Measurements from ENCODE around the gene ACTR3C. TPM values are rescaled to one million over a fixed set of nuclear protein-coding genes. Genes with fewer than 3 reads are reported as not detected.
A peak's percentile ranks its signal among the peaks of the same experiment; 100 is the strongest.
"Not testable (repeated sequence)": the region's sequence is repeated elsewhere in the genome, so short reads cannot be mapped to it uniquely, and the experiment has no call there.

ACTR3C gene
- total and polyA plus RNA-seq, 5 donors = 4.2 to 7.4 (median 5.4) TPM

DNA sequence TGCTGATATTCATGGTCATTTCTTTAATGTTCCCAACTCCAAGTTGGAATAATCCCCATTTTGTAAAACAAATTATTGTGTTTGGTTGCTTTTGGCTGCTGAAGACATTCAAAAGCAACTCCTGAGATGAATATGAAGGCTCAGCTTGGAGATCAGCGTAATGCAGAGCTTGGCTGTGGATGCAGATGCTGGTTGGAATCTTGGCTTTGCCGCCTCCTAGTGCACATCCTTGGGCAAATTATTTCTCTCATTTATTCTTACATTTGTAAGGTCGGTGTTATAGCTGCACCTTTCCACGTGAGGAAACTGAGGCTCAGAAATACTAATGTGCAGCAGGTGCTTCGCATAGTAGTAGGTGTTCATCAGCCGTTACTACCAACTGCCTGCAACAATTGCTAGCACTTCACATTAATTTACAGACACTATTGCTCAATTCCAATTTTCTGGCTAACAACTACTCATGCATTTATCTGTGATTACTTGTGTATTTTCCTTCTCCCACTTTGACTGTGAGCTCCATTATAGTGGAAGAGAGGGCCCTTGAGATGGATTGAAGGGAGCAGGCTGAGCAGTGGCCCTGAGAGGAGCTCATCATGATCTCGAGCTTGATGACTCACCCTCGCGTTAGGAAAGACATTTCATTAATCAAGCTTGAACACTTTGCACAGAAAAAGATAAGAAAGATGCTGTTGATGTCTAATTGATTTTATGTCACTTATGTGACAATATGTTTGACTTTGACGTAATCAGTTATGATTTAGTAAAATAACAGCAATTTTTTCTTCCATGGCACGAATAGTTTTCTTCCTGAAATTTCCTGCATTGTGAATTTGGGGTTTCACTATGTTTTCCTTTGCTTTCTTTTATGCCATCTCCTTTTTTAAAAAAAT is 101.0 kb downstream of the ACTR3C start:
- H3K4me3 ChIP-seq (ENCODE audit: low read length); H3K9me3 ChIP-seq (ENCODE audit: control insufficient read depth, low read length); H3K4me1 ChIP-seq (ENCODE audit: control insufficient read depth, insufficient read depth, low read length); H3K27ac ChIP-seq (ENCODE audit: low read length); H3K27me3 ChIP-seq (ENCODE audit: control insufficient read depth, insufficient read depth); DNase-seq; ATAC-seq; intact Hi-C loops (cut with DNase I): not testable (repeated sequence)
- 64% methylated on average over 11 of the region's 11 CpGs for WGBS

DNA sequence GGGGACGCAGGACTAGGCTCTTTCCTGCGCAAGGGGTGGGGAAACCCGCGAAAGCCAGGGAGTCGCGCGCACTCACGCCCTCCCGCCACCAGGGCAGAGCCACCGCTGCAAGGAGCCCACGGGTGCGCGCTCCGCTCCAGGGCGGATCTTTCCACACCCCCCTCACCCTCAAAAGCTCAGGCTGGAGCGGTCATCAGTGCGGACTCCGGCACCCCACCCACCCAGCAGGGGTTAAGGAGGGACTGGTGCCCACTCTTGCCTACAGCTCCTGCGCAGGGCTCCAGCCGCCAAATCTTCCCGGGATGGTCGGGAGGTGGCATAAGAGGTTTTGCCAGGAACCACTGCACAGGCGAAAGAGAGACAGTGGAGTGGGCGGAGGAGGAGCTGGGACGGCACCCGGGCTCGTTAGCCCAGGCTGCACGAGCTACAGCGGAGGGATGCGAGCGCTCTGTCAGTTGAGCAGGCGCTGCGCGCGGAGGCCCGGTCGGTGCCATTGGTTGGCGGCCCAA is 102.6 kb downstream of the ACTR3C start:
- H3K9me3 ChIP-seq (ENCODE audit: control insufficient read depth, low read length); intact Hi-C loops (cut with DNase I); H3K27ac ChIP-seq (ENCODE audit: low read length); H3K4me1 ChIP-seq (ENCODE audit: control insufficient read depth, insufficient read depth, low read length); H3K4me3 ChIP-seq (ENCODE audit: low read length); H3K27me3 ChIP-seq (ENCODE audit: control insufficient read depth, insufficient read depth): not testable (repeated sequence)
- peak; percentile 31 to 63 for ATAC-seq
- peak in 1 of 3 donors; percentile 53 for DNase-seq
- WGBS = 3% methylated on average over 38 of the region's 38 CpGs

DNA sequence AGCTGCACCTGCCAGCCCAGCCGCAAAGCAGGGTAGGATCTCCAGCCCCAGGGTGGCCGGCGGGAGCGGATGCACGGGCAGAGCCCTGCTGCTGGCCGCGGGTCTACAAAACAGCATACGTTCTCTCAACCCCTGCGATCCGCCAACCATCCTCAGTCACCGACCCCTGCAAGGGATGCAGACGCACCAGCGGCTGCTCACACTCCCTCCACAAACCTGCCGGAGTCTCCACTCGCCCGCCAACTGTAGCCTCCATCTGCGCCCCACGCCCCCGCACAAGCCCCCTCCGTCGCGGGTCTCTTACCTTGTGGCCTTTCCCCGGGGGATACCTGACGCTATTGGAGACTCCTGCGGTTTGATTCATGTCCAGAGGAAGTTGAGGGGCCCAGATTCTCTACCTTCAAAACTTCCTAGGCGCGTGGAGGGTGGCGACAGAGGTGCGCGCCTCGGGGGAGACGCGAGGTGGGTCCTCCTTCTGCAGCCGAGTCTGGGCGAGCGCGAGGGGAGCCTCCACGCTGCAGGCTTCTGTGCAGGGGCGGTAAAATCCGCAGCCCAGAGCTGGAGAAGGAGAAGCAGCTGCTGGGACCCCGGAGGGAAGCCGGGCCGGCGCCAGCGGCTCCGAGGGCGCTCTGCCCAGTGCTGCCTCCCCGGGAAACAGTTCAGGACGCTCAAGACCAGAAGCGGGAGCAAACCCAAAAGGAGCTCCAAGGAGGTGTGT is 103.2 kb downstream of the ACTR3C start:
- intact Hi-C loops (cut with DNase I); ATAC-seq; H3K27me3 ChIP-seq (ENCODE audit: control insufficient read depth, insufficient read depth); H3K4me1 ChIP-seq (ENCODE audit: control insufficient read depth, insufficient read depth, low read length); H3K9me3 ChIP-seq (ENCODE audit: control insufficient read depth, low read length); H3K4me3 ChIP-seq (ENCODE audit: low read length); H3K27ac ChIP-seq (ENCODE audit: low read length): not testable (repeated sequence)
- WGBS = 4% methylated on average over 19 of the region's 50 CpGs
- DNase-seq = peak in 1 of 3 donors; percentile 35

DNA sequence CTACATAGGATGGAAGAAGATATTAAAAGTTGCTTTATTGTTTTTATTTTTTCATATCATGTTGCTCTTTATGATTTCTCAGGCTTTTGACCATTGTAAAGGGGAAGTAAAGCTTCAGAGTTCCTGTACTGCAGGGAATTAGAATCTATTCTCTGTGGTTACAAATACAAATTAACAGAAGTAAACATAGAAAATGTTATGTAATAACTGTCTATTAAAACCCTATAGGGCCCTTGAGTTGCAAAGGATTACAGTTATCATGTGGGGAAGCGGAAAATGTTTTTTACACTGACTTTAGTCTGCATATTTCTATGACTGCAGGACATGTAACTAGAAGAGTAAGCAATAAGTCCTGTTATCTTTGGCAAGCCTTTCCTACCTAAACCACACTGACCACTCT is 116.5 kb downstream of the ACTR3C start:
- DNase-seq; H3K27ac ChIP-seq (ENCODE audit: low read length); H3K27me3 ChIP-seq (ENCODE audit: control insufficient read depth, insufficient read depth); H3K4me1 ChIP-seq (ENCODE audit: control insufficient read depth, insufficient read depth, low read length); ATAC-seq; intact Hi-C loops (cut with DNase I); H3K4me3 ChIP-seq (ENCODE audit: low read length); H3K9me3 ChIP-seq (ENCODE audit: control insufficient read depth, low read length): not testable (repeated sequence)
- 68% methylated on average over 1 of the region's 1 CpG for WGBS

GRCh38 chr7:150205866-150206265 is 117.5 kb downstream of the ACTR3C start:
- ATAC-seq; H3K4me3 ChIP-seq (ENCODE audit: low read length); H3K9me3 ChIP-seq (ENCODE audit: control insufficient read depth, low read length); intact Hi-C loops (cut with DNase I); H3K27ac ChIP-seq (ENCODE audit: low read length); DNase-seq; H3K27me3 ChIP-seq (ENCODE audit: control insufficient read depth, insufficient read depth); H3K4me1 ChIP-seq (ENCODE audit: control insufficient read depth, insufficient read depth, low read length): not testable (repeated sequence)
- 74% methylated on average over 4 of the region's 4 CpGs for WGBS

- WGBS = 77% methylated on average over 7 of the region's 7 CpGs
- ATAC-seq; H3K27me3 ChIP-seq (ENCODE audit: control insufficient read depth, insufficient read depth); H3K9me3 ChIP-seq (ENCODE audit: control insufficient read depth, low read length); H3K4me3 ChIP-seq (ENCODE audit: low read length); DNase-seq; intact Hi-C loops (cut with DNase I); H3K4me1 ChIP-seq (ENCODE audit: control insufficient read depth, insufficient read depth, low read length); H3K27ac ChIP-seq (ENCODE audit: low read length): not testable (repeated sequence)
Observed at GRCh38 chr7:150204577-150204976, 118.8 kb downstream of the ACTR3C start.

DNA sequence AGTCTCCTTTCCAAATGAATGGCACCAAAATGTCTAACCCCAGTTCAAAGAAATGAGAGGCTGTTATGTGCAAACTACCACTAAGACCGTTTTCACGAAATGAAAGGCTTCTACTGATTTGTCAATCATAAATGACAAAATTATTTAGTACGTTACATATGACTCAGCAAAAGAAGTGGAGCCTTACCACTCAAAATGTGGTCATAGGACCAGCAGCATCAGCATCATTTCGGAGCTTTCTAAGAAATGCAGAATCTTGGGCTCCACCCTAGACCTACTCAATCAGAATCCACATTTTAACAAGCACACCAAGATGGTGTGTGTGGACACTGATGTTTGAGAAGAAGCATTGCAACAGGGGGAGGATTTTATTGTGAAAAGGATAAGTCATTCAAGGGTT is 120.5 kb downstream of the ACTR3C start:
- intact Hi-C loops (cut with DNase I); H3K4me3 ChIP-seq (ENCODE audit: low read length); H3K27me3 ChIP-seq (ENCODE audit: control insufficient read depth, insufficient read depth); DNase-seq; H3K27ac ChIP-seq (ENCODE audit: low read length); ATAC-seq; H3K9me3 ChIP-seq (ENCODE audit: control insufficient read depth, low read length); H3K4me1 ChIP-seq (ENCODE audit: control insufficient read depth, insufficient read depth, low read length): not testable (repeated sequence)
- 79% methylated on average over 4 of the region's 4 CpGs for WGBS

Other genes starting within 250 kb of the ACTR3C start
- 1 to 10 TPM; 5.7 to 8.0 (median 6.2) TPM for gene LRRC61, start 190 bp downstream of the ACTR3C start, total RNA-seq
- 4.4 TPM for gene LRRC61, start 190 bp downstream of the ACTR3C start, polyA plus RNA-seq
- 100 to 1,000 TPM; 111 to 195 (median 174) TPM for gene RARRES2, start 18.1 kb upstream of the ACTR3C start, total RNA-seq
- gene RARRES2, start 18.1 kb upstream of the ACTR3C start, polyA plus RNA-seq = 193 TPM
- 100 to 1,000 TPM in 3 of 4 donors, 10 to 100 TPM in 1; 98.2 to 116 (median 107) TPM for gene REPIN1, start 45.3 kb upstream of the ACTR3C start, total RNA-seq
- gene REPIN1, start 45.3 kb upstream of the ACTR3C start, polyA plus RNA-seq = 70.6 TPM
- 1 to 10 TPM; 5.1 to 6.5 (median 5.8) TPM for gene ZNF775, start 55.8 kb upstream of the ACTR3C start, total RNA-seq
- gene ZNF775, start 55.8 kb upstream of the ACTR3C start, polyA plus RNA-seq = 4.5 TPM
- gene GIMAP8, start 127.1 kb upstream of the ACTR3C start, total RNA-seq = 10 to 100 TPM; 11.4 to 21.0 (median 12.4) TPM
- gene GIMAP8, start 127.1 kb upstream of the ACTR3C start, polyA plus RNA-seq = 12.2 TPM
- 10 to 100 TPM; 13.7 to 25.5 (median 14.0) TPM for gene GIMAP7, start 191.3 kb upstream of the ACTR3C start, total RNA-seq
- gene GIMAP7, start 191.3 kb upstream of the ACTR3C start, polyA plus RNA-seq = 36.1 TPM
- gene GIMAP4, start 243.8 kb upstream of the ACTR3C start, total RNA-seq = 10 to 100 TPM; 20.2 to 44.8 (median 24.8) TPM
- gene GIMAP4, start 243.8 kb upstream of the ACTR3C start, polyA plus RNA-seq = 31.3 TPM